ENCODE measurements around the gene PATJ. TPM values are rescaled to one million over a fixed set of nuclear protein-coding genes. Genes with fewer than 3 reads are reported as not detected.

The PATJ gene
- total and polyA plus RNA-seq, 2 experiments from 2014 or later: 35.3 to 68.4 TPM

DNA sequence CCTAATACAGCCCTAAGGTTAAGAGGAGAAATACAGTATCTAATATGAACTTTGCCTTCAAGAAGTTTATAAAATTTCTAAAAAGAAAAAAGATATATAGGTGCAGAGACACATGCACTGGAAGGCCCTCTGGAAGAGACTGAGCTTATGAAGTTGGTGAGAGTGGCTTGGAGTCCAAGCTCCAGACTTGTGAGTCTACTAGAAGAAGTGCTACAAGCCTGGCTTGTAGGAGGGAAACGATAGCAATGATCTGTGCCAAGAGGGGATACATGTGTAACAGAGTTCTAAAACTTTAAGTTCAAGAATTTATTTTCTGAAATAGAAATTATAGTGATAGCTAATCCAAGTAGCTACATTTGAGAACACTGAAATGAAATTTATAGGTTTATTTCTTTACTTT, 213.0 kb downstream of the PATJ start (continued):
- TF ChIP-seq, protein P1, sequence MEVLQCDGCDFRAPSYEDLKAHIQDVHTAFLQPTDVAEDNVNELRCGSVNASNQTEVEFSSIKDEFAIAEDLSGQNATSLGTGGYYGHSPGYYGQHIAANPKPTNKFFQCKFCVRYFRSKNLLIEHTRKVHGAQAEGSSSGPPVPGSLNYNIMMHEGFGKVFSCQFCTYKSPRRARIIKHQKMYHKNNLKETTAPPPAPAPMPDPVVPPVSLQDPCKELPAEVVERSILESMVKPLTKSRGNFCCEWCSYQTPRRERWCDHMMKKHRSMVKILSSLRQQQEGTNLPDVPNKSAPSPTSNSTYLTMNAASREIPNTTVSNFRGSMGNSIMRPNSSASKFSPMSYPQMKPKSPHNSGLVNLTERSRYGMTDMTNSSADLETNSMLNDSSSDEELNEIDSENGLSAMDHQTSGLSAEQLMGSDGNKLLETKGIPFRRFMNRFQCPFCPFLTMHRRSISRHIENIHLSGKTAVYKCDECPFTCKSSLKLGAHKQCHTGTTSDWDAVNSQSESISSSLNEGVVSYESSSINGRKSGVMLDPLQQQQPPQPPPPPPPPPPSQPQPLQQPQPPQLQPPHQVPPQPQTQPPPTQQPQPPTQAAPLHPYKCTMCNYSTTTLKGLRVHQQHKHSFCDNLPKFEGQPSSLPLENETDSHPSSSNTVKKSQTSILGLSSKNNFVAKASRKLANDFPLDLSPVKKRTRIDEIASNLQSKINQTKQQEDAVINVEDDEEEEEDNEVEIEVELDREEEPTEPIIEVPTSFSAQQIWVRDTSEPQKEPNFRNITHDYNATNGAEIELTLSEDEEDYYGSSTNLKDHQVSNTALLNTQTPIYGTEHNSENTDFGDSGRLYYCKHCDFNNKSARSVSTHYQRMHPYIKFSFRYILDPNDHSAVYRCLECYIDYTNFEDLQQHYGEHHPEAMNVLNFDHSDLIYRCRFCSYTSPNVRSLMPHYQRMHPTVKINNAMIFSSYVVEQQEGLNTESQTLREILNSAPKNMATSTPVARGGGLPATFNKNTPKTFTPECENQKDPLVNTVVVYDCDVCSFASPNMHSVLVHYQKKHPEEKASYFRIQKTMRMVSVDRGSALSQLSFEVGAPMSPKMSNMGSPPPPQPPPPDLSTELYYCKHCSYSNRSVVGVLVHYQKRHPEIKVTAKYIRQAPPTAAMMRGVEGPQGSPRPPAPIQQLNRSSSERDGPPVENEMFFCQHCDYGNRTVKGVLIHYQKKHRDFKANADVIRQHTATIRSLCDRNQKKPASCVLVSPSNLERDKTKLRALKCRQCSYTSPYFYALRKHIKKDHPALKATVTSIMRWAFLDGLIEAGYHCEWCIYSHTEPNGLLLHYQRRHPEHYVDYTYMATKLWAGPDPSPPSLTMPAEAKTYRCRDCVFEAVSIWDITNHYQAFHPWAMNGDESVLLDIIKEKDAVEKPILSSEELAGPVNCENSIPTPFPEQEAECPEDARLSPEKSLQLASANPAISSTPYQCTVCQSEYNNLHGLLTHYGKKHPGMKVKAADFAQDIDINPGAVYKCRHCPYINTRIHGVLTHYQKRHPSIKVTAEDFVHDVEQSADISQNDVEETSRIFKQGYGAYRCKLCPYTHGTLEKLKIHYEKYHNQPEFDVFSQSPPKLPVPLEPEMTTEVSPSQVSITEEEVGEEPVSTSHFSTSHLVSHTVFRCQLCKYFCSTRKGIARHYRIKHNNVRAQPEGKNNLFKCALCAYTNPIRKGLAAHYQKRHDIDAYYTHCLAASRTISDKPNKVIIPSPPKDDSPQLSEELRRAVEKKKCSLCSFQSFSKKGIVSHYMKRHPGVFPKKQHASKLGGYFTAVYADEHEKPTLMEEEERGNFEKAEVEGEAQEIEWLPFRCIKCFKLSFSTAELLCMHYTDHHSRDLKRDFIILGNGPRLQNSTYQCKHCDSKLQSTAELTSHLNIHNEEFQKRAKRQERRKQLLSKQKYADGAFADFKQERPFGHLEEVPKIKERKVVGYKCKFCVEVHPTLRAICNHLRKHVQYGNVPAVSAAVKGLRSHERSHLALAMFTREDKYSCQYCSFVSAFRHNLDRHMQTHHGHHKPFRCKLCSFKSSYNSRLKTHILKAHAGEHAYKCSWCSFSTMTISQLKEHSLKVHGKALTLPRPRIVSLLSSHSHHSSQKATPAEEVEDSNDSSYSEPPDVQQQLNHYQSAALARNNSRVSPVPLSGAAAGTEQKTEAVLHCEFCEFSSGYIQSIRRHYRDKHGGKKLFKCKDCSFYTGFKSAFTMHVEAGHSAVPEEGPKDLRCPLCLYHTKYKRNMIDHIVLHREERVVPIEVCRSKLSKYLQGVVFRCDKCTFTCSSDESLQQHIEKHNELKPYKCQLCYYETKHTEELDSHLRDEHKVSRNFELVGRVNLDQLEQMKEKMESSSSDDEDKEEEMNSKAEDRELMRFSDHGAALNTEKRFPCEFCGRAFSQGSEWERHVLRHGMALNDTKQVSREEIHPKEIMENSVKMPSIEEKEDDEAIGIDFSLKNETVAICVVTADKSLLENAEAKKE (CRISPR knock-in tag; IDR thresholded peaks at IDR 0.05): no peak
- TF ChIP-seq, protein P2, sequence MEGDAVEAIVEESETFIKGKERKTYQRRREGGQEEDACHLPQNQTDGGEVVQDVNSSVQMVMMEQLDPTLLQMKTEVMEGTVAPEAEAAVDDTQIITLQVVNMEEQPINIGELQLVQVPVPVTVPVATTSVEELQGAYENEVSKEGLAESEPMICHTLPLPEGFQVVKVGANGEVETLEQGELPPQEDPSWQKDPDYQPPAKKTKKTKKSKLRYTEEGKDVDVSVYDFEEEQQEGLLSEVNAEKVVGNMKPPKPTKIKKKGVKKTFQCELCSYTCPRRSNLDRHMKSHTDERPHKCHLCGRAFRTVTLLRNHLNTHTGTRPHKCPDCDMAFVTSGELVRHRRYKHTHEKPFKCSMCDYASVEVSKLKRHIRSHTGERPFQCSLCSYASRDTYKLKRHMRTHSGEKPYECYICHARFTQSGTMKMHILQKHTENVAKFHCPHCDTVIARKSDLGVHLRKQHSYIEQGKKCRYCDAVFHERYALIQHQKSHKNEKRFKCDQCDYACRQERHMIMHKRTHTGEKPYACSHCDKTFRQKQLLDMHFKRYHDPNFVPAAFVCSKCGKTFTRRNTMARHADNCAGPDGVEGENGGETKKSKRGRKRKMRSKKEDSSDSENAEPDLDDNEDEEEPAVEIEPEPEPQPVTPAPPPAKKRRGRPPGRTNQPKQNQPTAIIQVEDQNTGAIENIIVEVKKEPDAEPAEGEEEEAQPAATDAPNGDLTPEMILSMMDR (conservative IDR thresholded peaks at IDR 0.05; ENCODE audit: low read depth in 2 of 2): no peak
- no peak for TF ChIP-seq ZNF331 (CRISPR knock-in tag; IDR thresholded peaks at IDR 0.05; ENCODE audit: low read depth)
- no peak for TF ChIP-seq POLR2AphosphoS5 (IDR thresholded peaks at IDR 0.05; ENCODE audit: low read depth)
- TF ChIP-seq NANOG (IDR thresholded peaks at IDR 0.05; ENCODE audit: borderline replicate concordance): no peak
- TF ChIP-seq ZNF114 (CRISPR knock-in tag; IDR thresholded peaks at IDR 0.05): no peak
- no peak for TF ChIP-seq JUNB (IDR thresholded peaks at IDR 0.05; ENCODE audit: unreplicated experiment)

DNA sequence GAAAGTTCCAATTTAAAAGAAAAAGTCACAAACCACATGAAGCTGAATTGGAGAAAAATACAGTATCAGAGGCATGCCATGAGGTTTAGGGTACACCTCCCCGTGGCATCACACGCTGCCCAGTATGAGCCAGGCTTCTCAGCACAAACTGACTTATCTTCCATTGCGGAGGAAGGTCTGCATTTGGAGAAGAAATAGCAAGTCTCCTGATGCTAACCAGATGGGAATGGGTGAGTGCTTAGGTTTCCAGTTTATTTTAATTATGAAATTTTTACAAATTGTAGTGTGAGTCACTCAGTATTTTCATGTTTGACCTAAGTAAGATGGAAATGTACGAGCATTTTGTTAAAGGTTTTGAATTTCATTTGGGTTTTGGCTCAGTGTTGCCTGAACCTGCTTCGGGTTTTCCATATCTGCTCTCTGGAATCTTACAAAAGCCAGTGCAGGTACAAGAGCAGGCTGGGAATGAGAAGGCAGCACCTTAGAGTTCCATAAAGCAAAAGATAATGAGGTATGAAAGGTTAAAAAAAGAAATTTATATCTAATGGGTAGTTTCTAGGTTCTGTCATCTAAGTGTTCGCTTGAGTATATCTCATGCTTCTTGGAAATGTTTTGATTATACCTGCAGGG, 213.9 kb downstream of the PATJ start:
- peak overlapping the region; percentile 23; the same call in 1 of the 2 replicates for H3K4me2 ChIP-seq
- H3K9me2 ChIP-seq (ENCODE audit: insufficient read depth): no peaks in the 10 kb centered on the region
- H3K79me2 ChIP-seq (replicated peaks; ENCODE audit: insufficient read depth): no peaks in the 10 kb centered on the region
- H3K27me3 ChIP-seq (ENCODE audit: insufficient read depth): no peaks in the 10 kb centered on the region
- H3K4me1 ChIP-seq (ENCODE audit: insufficient read depth): peaks cover 44% of the 10 kb centered on the region
- H3K4me3 Mint-ChIP-seq: no peak overlapping the region
- peak overlapping the region; percentile 43 for H3K27ac ChIP-seq (ENCODE audit: low read depth)
- peaks cover 56% of the 10 kb centered on the region for H3K4me1 Mint-ChIP-seq
- no peaks in the 10 kb centered on the region for H4K20me1 ChIP-seq (replicated peaks; ENCODE audit: insufficient read depth)
- H3K27me3 Mint-ChIP-seq (ENCODE audit: insufficient read depth, low read depth, poor library complexity): no peaks in the 10 kb centered on the region
- H3F3A ChIP-seq (replicated peaks; ENCODE audit: low read depth): no peaks in the 10 kb centered on the region
- no peaks in the 10 kb centered on the region for H3K36me3 ChIP-seq (ENCODE audit: insufficient read depth)
- no peak overlapping the region for H3K4me3 ChIP-seq
- no peak overlapping the region for H2AFZ ChIP-seq
- ATAC-seq (no peak), DNase-seq (ENCODE audit: low spot score) (no peak)
- H3K36me3 Mint-ChIP-seq (ENCODE audit: low read depth): no peaks in the 10 kb centered on the region; the same call in 2 of the 3 replicates
- peak overlapping the region; percentile 78 for H3K27ac Mint-ChIP-seq
- H3K9me3 Mint-ChIP-seq: no peaks in the 10 kb centered on the region
- TF ChIP-seq EZH2 (IDR thresholded peaks at IDR 0.05; ENCODE audit: low read depth, unreplicated experiment) (no peak), CREB1 (CRISPR knock-in tag; IDR thresholded peaks at IDR 0.05; ENCODE audit: low read depth) (no peak), JUNB (IDR thresholded peaks at IDR 0.05; ENCODE audit: unreplicated experiment) (no peak), POLR2AphosphoS5 (IDR thresholded peaks at IDR 0.05; ENCODE audit: low read depth) (no peak), ZNF114 (CRISPR knock-in tag; IDR thresholded peaks at IDR 0.05) (no peak), NANOG (IDR thresholded peaks at IDR 0.05; ENCODE audit: borderline replicate concordance) (no peak)
- TF ChIP-seq, protein P3, sequence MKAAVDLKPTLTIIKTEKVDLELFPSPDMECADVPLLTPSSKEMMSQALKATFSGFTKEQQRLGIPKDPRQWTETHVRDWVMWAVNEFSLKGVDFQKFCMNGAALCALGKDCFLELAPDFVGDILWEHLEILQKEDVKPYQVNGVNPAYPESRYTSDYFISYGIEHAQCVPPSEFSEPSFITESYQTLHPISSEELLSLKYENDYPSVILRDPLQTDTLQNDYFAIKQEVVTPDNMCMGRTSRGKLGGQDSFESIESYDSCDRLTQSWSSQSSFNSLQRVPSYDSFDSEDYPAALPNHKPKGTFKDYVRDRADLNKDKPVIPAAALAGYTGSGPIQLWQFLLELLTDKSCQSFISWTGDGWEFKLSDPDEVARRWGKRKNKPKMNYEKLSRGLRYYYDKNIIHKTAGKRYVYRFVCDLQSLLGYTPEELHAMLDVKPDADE (IDR thresholded peaks at IDR 0.05): no peak
